ENCODE measurements around the gene FTO. TPM values are rescaled to one million over a fixed set of nuclear protein-coding genes. Genes with fewer than 3 reads are reported as not detected.

Gene FTO
- total and polyA plus RNA-seq, 2 of the 13 experiments (the other 11 are each of a cell fraction or from before 2014, with no cell fraction given): 41.6 to 55.8 TPM

DNA sequence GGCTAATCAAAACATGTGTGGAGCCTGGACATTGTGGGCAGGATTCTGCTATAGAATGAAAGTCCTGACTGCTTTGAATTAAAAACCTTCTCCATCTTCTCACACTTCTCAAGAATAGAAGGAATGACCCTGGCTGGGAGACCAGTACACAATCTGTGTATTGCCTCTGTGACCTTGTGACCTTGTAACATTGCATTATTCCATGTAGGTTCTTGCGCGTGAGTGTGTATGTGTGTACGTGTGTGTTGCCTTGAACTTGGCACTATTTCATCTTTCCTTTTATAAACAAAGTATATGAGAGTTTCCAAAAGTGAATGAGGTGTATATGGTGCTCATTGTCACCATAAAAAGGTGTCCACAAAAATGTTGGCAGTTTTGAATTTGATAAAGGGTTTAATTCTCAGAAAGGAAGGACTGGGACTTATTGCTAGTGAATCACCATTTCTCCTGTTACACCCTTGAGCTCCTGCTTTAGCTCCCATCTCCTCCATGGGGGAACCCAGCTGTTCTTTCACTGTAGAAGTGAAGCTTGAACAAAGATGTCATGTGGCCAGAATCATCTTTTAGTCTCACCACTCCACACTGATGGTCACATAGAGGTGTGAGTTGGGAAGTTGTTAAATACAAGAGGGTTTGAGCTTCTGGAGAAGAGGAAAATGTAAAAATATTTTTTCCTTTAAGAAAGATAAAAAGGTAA, 244.9 kb downstream of the FTO start (continued):
- TF ChIP-seq, protein P1, sequence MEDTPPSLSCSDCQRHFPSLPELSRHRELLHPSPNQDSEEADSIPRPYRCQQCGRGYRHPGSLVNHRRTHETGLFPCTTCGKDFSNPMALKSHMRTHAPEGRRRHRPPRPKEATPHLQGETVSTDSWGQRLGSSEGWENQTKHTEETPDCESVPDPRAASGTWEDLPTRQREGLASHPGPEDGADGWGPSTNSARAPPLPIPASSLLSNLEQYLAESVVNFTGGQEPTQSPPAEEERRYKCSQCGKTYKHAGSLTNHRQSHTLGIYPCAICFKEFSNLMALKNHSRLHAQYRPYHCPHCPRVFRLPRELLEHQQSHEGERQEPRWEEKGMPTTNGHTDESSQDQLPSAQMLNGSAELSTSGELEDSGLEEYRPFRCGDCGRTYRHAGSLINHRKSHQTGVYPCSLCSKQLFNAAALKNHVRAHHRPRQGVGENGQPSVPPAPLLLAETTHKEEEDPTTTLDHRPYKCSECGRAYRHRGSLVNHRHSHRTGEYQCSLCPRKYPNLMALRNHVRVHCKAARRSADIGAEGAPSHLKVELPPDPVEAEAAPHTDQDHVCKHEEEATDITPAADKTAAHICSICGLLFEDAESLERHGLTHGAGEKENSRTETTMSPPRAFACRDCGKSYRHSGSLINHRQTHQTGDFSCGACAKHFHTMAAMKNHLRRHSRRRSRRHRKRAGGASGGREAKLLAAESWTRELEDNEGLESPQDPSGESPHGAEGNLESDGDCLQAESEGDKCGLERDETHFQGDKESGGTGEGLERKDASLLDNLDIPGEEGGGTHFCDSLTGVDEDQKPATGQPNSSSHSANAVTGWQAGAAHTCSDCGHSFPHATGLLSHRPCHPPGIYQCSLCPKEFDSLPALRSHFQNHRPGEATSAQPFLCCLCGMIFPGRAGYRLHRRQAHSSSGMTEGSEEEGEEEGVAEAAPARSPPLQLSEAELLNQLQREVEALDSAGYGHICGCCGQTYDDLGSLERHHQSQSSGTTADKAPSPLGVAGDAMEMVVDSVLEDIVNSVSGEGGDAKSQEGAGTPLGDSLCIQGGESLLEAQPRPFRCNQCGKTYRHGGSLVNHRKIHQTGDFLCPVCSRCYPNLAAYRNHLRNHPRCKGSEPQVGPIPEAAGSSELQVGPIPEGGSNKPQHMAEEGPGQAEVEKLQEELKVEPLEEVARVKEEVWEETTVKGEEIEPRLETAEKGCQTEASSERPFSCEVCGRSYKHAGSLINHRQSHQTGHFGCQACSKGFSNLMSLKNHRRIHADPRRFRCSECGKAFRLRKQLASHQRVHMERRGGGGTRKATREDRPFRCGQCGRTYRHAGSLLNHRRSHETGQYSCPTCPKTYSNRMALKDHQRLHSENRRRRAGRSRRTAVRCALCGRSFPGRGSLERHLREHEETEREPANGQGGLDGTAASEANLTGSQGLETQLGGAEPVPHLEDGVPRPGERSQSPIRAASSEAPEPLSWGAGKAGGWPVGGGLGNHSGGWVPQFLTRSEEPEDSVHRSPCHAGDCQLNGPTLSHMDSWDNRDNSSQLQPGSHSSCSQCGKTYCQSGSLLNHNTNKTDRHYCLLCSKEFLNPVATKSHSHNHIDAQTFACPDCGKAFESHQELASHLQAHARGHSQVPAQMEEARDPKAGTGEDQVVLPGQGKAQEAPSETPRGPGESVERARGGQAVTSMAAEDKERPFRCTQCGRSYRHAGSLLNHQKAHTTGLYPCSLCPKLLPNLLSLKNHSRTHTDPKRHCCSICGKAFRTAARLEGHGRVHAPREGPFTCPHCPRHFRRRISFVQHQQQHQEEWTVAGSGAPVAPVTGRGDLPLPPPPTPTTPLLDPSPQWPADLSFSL (CRISPR knock-in tag; IDR thresholded peaks at IDR 0.05): 0 out of 2 replicates have a peak, but pooled peaks have one; percentile 23
- TF ChIP-seq BCL6 (CRISPR knock-in tag; IDR thresholded peaks at IDR 0.05) (peak; percentile 37; the same call in 1 of the 2 replicates), NAIF1 (CRISPR knock-in tag; IDR thresholded peaks at IDR 0.05; ENCODE audit: borderline replicate concordance) (no peak), JUND (CRISPR knock-in tag; IDR thresholded peaks at IDR 0.05) (no peak), ZNF136 (CRISPR knock-in tag; IDR thresholded peaks at IDR 0.05; ENCODE audit: low read depth) (no peak), NR2F1 (CRISPR knock-in tag; IDR thresholded peaks at IDR 0.05) (0 out of 4 replicates have a peak, but pooled peaks of 1 of the 2 experiments have one; percentile 38), NR2F6 (IDR thresholded peaks at IDR 0.05) (peak; percentile 68), NR2F6 (CRISPR knock-in tag; IDR thresholded peaks at IDR 0.05) (peak; percentile 63), ZNF317 (CRISPR knock-in tag; IDR thresholded peaks at IDR 0.05) (no peak), RARA (CRISPR knock-in tag; IDR thresholded peaks at IDR 0.05) (peak; percentile 64)
- TF ChIP-seq, protein P2, sequence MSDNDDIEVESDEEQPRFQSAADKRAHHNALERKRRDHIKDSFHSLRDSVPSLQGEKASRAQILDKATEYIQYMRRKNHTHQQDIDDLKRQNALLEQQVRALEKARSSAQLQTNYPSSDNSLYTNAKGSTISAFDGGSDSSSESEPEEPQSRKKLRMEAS (IDR thresholded peaks at IDR 0.05): no peak
- TF ChIP-seq, protein P3, sequence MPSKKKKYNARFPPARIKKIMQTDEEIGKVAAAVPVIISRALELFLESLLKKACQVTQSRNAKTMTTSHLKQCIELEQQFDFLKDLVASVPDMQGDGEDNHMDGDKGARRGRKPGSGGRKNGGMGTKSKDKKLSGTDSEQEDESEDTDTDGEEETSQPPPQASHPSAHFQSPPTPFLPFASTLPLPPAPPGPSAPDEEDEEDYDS (CRISPR knock-in tag; IDR thresholded peaks at IDR 0.05): no peak
